GF-D8 (cell line): ENCODE data around the gene MAGEC3.
"Not testable (repeated sequence)": the region's sequence is repeated elsewhere in the genome, so short reads cannot be mapped to it uniquely, and the experiment has no call there.

Experiments used
- DNase-seq: peaks from one replicate; lab custom pipeline; 2025; lab: John Stamatoyannopoulos, UW

MAGEC3 gene, protein sequence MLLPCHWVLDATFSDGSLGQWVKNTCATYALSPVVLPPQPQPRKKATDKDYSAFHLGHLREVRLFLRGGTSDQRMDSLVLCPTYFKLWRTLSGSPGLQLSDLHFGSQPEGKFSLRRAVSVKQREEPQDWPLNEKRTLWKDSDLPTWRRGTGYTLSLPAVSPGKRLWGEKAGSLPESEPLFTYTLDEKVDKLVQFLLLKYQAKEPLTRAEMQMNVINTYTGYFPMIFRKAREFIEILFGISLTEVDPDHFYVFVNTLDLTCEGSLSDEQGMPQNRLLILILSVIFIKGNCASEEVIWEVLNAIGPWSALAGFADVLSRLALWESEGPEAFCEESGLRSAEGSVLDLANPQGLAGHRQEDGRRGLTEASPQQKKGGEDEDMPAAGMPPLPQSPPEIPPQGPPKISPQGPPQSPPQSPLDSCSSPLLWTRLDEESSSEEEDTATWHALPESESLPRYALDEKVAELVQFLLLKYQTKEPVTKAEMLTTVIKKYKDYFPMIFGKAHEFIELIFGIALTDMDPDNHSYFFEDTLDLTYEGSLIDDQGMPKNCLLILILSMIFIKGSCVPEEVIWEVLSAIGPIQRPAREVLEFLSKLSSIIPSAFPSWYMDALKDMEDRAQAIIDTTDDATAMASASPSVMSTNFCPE

DNA sequence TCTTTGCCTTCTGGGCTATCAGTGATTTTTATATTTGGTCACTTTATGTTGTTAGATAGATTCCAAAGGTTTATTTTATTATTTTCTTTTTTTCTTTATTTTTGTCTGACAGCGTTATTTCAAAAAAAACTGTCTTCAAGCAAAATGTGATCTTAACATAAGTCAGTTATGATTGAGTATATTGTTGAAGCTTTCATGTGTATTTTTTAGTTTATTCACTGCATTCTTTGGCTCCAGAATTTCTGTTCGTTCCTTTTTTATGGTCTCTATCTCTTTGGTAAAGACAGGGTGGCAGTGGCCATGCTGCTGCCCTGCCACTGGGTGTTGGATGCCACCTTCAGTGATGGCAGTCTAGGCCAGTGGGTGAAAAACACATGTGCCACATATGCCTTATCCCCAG, at the start of gene MAGEC3:
Gene MAGEC3, plus strand, starts transcription at position 301 of the 400 bp plus-strand sequence. Its CDS starts 0 bp downstream, at position 301.
- no peak for DNase-seq

DNA sequence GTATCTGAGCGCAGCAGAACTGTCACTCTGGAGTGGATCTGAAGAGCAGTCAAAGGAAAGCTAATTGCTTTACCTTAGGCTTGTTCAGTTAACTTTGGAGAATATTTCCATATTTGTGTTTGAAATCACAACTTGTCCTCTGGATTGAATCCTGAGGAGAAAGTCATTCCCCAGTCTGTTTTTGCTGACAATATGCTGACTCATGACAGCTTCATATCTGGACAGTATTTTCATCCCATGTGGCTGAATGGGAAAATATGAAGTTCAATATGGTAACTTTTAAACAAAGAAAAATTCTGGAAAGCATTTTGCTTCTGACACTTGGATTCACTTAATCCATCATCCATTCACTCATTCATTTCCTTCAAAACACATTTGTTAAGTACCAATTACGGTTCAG, 46.3 kb upstream of the MAGEC3 start:
- DNase-seq = no peak

DNA sequence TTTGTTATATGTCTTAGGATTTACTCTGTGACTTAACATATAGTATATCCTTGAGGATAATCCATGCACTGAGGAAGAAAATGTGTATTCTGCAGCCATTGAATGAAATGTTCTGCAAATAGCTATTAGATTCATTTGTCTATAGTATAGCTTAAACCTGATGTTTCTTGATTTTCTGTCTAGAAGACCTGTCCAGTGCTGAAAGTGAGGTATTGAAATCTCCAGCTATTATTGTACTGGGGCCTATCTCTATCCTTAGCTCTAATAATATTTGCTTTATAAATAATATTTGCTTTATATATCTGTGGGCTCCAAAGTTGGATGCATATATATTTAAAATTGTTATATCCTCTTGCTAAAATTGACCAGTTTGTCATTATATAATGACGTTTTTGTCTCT, 26.7 kb upstream of the MAGEC3 start:
- no peak for DNase-seq

DNA sequence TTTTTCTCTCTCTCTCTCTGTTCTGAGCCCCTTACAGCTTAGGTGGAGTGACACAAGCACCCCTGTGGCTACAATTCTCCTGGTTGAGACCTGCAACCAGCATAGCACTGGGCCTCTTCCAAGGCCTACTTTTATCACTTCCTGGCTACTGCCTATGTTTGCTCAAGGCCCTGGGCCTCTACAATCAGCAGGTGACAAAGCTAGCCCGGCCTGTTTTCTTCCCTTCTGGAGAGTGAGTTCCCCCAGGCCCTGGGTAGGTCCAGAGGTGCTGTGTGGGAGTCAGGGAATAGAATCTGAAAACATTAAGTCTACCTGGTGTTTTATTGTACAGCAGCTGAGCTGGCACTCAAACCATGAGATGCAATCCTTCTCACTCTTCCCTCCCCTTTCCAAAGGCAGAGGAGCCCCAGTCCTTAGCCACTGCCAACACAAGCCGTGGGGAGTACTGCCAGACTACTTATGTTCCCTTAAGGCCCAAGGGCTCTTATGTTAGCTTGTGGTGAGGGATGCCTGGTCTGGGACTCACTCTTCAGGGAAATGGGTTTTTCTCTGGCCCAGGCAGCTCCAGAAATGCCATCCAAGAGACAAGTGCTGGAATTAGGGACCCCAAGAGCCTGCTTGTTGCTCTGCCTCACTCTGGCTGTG, 23.8 kb upstream of the MAGEC3 start:
- no peak for DNase-seq

DNA sequence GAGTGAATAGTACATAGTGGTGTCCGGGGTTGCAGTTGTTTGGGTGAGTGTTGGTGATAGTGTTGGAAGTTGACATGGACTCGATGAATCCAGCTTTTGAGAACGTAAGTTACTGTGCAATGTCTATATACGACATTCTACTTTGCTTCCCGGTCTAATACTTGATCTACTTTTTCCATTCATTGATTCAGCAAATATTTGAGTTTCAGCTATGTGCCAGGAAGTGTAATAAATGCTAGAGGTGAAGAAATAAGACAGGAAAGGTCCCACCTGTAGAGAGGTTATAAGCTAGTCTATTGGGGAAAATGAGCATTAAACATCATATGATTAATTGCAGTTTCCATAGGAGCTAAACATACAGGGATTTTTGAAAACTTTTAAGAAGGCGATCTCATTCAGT, 22.2 kb upstream of the MAGEC3 start:
- DNase-seq = no peak

DNA sequence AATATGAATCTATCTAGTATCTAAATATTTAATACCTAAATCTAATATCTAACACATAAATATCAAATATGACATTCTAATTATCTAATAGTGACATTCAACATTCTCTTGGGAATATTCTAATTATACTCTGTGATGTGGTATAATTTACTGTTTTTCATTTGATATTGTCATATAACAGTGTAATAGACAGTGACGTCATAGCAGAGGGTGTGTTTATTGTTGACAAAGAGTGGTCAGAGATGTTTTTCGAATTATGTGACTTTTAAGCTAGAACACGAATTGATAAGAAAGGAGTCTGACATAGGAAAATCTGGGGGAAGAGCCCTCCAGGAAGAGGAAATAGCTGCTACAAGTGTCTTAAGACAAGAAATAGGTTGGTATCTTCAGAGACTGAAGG, 5.9 kb upstream of the MAGEC3 start:
- no peak for DNase-seq

DNA sequence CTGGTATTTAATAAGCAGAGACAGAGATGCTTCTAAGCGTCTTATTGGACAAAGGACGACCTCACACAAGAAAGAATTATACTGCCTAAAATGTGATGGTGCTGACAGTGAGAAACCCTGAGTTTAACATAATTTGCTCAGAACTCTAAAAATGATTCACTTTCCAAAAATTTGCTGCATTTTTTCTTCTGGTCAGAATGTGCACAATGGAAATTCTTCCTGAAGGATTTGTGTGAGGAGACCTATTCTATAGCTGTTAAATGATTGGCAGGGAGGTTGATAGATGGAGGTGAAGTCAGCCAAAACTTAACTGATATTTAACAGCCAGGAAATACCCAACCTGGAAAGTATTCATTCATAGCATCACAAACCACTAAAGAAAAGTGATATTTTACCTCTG, 1.7 kb downstream of the MAGEC3 start:
- no peak for DNase-seq

DNA sequence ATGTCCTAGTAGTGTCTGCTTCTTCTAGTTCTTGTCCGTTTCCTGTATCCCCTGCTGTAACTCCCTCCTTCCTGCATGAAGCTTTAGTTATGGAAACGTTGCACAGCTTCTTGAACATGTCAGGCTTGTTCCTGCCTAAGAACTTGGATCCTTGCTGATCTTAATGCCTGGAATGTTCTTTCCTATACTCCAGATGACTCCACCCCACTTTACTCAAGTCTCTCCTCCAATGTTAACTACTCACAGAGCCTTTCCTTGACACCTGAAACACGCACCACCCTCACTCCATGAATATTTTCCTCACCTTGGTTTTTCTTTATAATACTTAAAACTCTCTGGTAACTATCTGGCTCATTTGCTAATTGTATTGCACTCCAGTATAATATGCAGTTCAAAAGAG, 19.4 kb downstream of the MAGEC3 start:
- no peak for DNase-seq

DNA sequence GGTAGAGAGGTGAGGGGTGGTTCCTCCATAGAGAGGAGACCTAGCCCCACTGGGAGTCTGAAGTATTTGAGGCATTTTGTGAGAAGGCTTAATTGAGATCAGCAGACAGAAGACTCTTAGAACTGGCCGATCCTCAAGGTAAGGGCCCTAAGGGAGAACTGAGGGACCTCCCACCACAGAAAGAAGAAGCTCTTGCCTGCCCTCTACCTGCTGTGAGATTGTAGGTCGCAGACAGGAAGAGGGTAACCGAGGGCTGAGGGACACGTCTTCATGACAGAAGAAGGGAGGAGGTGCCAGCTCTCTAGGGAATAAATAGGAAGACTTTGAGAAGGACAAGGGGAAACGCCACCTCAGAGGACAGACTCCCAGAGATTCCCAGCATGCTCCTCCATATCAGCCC, 41.5 kb downstream of the MAGEC3 start:
- DNase-seq = no peak

DNA sequence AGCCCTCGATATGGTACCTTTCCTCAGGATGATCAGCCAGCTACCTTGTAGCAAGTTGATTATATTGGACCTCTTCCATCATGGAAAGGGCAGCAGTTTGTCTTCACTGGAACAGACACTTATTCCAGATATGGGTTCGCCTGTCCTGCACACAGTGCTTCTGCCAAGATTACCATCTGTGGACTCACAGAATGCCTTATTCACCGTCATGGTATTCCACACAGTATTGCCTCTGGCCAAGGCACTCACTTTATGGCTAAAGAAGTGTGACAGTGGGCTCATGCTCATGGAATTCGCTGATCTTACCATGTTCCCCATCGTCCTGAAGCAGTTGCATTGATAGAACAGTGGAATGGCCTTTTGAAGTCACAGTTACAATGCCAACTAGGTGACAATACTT, 50.7 kb downstream of the MAGEC3 start:
- not testable (repeated sequence) for DNase-seq

DNA sequence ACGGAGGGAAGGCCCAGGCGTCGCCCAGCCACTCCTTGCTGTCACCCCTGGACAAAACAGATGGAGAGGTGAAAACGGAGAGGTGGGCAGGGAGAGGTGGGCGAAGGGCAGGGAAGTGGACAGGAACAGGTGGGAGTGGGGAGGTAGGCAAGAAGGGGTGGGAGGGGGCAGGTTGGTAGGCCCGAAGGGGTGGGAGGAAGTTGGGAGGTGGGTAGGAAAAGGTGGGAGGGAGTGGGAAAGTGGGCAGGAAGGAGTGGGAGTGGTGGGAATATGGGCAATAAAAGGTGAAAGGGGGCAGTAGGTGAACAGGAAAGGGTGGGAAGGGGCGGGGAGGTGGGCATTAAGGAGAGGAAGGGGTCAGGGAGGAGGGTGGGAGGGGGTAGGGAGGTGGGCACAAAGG, 56.6 kb downstream of the MAGEC3 start:
- DNase-seq = no peak

DNA sequence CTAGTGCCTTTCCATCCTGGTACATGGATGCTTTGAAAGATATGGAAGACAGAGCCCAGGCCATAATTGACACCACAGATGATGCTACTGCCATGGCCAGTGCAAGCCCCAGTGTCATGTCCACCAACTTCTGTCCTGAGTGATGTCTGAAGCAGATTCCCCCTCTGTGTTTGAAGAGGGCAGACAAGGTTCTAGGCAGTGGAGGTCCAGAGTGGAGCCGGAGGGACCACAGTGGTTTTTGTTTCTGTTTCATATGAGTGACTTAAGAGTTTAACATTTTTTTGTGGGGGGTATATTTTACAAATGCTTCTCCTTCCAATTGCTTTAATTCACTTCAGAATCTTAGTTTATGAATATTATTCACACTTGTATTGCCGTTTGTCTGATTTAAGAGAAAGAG, 59.6 kb downstream of the MAGEC3 start:
- no peak for DNase-seq

DNA sequence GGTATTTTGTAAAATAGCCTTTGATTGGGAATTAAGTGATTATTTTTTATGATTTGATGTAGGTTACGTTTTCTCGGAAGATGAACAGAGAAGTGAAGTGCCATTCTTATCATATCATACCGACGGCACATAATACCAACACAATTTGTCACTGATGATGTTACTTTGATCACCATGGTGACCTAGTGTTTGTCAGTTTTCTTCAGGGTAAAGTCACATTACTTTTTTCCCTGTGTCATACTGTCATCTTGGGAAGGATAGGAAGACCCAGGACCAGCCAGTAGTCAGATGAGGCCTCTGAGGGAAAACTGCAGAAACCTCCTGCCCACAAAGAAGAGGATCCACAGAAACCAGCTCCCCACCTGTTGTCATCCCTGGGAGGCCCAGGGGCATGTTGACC, 64.2 kb downstream of the MAGEC3 start:
- no peak for DNase-seq

DNA sequence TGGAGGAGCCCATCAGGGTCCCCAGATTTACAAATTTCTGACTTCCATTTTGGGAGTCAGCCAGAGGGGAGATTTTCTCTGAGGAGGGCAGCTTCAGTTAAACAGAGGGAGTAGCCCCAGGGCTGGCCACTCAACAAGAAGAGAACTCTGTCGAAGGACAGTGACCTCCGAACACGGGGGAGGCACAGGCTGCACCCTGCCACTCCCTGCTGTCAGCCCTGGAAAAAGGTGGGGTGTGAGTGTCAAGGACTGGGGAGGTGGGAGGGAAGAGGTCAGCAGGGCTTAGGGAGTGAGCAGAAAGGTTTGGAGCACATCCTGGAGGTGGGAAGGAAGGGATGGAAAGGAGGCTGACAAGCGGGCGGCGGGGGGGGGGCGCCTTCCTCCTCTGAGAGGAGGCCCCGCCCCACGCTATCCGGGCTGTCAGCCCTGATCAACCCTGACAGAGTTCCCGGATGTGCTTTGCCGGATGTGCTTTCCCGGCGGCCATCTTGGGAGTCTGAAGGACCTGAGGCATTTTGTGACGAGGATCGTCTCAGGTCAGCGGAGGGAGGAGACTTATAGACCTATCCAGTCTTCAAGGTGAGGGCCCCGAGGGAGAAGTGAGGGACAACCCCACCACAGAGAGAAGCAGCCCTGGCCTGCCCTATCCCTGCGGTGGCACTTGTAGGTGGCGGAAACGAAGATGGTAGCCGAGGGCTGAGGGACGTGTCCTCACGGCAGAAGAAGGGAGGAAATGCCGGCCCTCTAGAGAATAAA, 65.5 kb downstream of the MAGEC3 start, which contains the start of gene MAGEC1:
Gene MAGEC1, plus strand, starts transcription at position 495 of the 756 bp plus-strand sequence. CDS start 1,179 bp downstream, outside the sequence.
- no peak for DNase-seq

DNA sequence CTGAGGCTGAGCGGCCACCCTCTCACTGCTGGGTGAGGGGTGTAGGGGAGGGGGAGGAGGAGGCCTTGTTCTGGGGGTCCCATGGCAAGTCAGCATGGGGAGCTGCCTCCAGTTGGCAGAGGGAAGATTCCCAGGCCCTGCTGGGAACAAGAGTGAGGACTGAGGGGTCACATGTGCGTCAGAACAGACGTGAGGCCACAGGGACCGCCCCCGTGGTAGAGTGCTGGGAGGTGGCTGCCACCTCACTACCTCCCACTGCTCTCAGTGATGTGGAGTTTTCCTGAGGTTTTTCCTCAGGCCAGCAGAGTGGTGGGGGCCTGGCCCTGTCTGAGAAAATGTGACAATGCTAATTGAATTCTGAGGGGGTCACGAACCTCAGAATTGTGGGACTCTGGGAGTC, 66.1 kb downstream of the MAGEC3 start:
- no peak for DNase-seq

DNA sequence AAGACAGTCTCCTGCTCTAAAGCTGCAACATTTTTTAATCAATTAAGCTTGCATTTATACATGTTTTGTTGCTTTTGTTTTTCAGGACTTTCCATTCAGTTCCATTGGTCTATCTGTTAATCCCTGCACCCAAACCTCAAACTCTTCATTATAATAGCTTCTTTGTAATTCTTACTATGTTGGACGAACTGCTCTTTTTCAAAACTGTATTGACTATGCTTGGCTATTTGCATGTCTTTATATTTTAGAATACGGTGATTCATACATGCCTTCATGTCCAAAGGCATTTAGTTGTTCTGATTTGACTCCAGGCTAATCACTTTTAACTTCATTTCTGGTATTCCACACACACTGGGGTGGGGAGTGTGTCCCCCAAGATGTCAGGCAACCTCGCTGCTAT, 79.7 kb downstream of the MAGEC3 start:
- no peak for DNase-seq

DNA sequence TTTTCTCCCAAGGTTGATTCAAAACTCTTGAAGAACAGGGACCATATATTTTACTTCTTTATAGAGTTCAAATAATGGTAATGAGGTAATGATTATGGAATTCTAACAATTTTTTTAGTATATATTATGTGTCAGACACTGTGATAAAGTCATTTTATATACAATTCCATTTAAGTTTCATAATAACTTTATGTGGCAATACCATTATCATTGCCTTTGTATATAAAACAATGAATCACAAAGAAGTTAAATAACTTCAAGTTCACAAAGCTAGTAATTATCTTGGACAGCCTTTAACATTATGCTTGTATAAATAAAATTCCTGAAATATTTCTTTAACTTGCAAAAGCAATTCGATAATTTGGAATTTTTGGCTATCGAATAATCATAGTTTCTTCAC, 86.2 kb downstream of the MAGEC3 start:
- no peak for DNase-seq

DNA sequence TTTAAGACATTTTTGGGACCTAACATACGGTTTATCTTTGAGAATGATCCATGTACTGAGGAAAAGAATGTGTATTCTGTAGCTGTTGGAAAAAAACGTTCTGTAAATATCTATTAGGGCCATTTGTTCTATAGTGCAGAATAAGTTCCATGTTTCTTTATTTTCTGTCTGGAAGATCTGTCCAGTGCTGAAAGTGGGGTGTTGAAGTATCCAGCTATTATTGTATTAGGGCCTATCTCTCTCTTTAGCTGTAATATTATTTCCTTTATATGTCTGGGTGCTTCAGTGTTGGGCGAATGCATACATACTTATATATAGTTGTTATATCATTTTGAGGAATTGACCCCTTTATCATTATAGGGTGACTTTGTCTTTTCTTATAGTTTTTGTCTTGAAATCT, 90.3 kb downstream of the MAGEC3 start:
- DNase-seq = no peak

DNA sequence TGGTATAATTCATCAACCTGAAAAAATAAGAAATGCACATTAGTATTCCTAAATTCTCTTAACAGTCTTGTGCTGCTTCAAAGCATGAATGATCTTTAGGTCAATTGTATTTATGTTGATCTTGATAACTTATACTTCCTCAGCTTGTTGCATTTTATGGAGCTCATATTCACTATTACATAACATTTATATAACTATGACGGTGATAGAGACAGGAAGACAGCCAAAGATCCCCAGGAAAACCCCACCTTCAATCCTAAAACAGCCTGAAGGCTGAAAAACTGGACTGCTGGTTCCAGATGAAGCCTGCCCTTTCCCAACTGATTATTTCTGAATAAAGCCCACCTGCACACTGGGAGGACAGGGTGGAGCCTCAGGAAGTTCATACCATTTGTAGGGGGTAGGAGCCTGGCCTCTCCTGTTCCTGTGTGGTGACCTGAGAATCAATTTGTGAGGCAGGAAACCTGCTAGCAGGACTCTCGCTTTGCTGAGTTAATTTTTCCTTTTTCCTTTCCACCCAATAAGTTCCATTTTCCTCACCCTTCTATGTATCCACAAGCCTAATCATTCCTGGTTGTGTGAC, 96.0 kb downstream of the MAGEC3 start:
- DNase-seq = no peak

DNA sequence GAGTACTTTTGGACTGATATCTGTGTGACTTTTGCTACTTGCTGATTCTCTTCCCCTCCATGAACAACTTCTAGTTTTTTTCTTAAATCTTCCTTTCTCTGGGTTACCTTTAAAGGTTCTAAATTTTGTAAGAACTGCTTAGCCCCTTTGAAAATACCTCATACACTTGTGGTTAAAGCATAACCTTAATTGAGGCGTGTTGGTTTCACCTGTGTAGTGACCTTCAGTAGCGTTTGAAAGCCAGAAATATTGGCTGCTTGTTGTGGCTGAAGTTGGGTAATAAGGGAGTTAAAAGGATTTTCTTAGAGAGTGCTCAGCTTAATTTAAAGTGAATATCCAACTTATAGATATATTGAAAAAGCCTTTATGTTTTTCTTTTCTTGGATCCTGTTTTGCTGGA, 97.5 kb downstream of the MAGEC3 start:
- no peak for DNase-seq

DNA sequence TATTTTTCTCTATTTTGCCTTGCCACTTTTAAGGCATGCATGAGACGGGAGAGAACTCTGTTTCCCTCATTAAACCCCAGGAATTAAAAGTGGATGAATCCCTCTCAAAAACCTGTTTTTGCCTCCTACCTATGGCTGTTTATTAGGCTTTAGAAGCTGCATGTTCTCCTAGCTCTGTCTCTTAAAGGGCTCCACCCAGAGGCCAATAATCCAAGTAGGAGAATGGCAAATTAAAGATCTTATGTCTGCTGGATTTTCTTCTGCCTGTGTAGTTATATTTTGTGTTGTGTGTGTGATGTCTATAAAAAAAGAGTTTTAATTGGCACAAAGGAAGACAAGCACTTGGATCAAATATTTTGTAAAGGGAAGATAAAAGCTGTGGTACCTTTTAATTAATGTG, 98.0 kb downstream of the MAGEC3 start:
- no peak for DNase-seq

DNA sequence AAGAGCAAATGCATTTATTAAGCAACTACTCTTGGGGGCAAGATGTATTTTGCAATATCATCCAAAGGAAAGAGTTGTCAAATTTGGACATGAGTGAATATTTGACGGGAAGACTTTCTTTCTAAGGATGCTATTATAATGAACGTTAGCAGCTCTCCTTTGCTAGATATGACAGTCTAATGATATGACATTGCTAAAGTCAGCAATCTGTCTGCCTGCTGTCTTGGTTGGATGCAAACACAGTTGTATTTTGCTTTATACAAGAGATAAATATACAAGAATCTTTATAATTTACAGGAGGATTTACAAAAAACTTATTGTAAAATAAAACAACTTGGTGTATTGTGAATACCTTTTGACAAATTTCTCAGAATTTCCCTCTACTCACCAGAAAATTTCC, 103.1 kb downstream of the MAGEC3 start:
- no peak for DNase-seq
